HK-2 (cell line): Measurements from ENCODE around the gene MATR3.
A peak's percentile ranks its signal among the peaks of the same experiment; 100 is the strongest.
"Not testable (repeated sequence)": the region's sequence is repeated elsewhere in the genome, so short reads cannot be mapped to it uniquely, and the experiment has no call there.

Source experiments
- DNase-seq: peaks from one replicate; pipeline ENCODE4 v3.0.0-alpha.2; 2018; ENCODE audit not compliant: unreplicated experiment

MATR3 gene, protein sequence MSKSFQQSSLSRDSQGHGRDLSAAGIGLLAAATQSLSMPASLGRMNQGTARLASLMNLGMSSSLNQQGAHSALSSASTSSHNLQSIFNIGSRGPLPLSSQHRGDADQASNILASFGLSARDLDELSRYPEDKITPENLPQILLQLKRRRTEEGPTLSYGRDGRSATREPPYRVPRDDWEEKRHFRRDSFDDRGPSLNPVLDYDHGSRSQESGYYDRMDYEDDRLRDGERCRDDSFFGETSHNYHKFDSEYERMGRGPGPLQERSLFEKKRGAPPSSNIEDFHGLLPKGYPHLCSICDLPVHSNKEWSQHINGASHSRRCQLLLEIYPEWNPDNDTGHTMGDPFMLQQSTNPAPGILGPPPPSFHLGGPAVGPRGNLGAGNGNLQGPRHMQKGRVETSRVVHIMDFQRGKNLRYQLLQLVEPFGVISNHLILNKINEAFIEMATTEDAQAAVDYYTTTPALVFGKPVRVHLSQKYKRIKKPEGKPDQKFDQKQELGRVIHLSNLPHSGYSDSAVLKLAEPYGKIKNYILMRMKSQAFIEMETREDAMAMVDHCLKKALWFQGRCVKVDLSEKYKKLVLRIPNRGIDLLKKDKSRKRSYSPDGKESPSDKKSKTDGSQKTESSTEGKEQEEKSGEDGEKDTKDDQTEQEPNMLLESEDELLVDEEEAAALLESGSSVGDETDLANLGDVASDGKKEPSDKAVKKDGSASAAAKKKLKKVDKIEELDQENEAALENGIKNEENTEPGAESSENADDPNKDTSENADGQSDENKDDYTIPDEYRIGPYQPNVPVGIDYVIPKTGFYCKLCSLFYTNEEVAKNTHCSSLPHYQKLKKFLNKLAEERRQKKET

DNA sequence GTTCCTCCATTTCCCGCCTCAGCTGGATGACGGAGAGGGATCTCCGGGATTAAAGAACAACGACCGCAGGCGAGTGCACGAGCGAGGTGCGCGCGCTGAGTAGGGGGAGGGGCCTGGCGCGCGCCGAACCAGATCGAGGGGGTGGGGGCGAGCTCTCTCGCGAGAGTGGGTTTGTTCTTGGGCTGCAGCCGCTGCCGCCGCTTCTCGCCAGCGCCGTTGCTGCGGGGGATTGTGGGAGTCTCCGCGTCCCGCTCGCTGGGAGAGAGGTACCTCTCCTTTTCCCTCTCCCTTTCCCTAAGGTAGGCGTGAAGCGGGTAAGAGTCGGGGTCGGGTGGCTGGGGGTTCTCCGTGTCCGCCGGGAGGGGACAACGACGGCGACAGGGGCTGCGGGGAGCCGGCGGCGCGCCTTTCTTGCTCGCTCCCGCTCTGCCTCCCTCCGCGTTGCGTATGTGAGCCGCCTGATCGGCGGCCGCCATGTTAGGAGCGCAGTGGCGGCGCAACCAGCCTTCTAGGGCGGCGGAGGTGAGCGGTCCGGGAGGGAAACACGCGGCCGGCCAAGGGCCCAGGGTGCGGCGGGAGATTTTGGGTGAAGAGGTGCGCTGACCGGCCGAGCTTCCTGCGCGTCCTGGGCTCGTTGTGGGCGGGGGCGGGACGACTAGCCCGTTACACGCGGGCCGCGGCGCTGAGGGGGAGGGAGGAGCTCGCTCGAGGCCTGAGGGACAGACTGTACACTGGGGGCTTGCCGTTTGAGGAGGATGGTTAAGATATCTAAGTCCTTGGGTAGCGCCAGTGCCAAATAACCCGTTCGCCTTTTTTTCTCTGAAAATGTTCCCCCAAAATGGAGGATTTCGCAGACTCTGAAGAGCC lies at the start of gene MATR3:
Gene MATR3, plus strand, starts transcription at position 234 of the 867 bp plus-strand sequence. CDS start 13,676 bp downstream, outside the sequence.
- DNase-seq, result peak; percentile 90

DNA sequence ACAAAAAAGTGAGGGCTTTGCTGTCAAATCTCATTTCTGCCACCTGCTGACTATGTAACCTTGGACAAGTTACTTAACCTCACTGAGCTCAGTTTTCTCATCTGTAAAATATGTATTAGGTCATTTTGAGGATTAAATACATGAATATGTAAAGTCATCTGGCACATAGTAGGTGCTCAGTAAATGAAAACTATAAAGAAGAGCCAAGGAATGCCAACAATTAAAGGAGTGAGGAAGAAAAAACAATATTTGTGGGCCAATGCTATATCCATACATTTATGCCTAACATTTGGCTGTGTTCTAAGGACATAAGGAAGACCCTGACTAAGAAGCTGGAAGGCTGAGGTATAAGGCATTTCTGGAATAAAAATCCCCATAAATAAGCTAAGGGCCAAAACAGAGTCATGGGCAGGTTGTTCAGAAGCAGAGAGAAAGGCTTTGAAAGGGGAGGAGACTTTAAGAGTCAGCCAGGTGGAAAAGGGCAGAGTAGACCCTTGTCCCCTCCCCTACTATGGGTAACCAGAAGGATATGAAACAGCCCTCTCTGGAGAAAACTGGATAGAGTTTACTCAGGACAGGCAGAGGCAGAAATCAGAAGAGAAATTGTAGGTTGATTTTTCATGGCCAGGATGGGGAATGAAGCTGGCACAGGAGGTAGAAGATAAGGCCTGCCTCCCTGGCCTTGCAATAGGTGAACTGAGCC lies 47.8 kb upstream of the MATR3 start:
- no peak for DNase-seq

- peak; percentile 50 for DNase-seq
These were observed 47.1 kb upstream of the MATR3 start for GRCh38 chr5:139246394-139246793.

DNA sequence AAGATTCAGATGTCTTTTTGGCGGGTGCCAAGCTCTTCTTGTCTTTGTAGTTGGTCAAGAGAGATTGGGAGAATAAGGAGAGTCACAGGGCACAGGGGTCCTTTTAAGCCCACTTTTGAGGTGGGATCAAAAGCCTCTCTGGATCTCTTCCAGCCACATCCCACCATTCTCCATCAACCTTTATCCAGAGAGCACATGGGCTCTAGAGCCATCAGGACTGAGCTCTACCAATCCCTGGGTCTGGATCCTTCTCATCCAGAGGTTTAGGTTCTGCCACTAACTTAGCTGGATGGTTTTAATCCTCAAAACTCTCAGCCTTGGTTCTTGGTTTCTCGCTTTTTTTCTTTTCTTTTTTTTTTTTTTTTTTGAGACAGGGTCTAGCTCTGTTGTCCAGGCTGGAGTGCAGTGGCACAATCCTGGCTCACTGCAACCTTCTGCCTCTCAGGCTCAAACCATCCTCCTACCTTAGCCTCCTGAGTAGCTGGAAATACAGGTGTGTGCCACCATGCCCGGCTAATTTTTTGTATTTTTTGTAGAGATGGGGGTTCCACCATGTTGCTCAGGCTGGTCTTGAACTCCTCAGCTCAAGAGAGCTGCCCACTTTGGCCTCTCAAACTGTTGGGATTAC lies 44.6 kb upstream of the MATR3 start:
- DNase-seq, result no peak

DNA sequence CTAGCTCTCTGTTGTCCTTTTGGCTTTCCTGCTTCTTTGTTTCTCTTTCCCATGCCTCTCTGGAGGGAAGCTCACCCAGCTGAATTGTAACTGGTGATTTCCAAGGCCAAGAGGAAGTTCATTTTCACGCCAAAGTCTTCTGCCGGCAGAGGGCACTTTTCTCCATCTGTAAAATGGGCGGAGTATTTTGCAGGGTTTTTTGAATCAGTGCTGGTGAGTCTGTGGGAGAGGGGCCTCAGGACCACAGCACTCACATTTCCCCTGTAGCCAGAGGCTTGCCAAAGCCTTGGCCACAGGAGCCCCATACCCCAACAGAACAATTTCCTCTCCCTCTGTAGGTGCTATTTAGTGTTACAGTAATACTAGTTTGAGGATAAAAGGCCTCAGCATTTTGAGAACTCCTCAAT lies 42.3 kb upstream of the MATR3 start:
- no peak for DNase-seq

DNA sequence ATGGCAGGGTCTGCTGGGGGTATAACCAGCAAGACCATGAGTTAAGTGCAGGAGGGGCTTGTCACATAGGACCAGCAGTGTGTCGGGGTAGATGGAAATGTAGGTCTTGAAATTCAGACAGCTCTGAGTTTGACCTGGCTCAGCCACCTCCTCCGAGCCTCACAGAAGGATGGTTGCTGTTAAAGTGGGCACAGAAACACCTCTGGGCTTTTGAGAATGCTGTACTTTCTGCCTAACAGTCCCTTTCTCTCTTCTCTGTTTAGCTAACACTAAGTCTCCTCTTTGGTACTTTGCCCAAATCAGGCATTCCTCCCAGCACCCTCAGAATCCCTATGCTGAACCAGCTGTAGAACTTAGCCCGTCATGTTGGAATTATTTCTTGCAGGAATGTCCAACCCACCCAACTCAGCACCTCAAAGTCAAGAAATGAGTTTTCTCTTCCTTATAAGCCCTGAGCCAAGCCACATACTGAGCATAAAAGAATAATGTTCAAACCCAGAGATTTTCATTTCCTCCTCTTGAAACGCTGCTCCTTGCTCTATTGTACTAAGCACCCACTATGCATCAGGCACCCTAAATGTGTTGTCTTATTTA lies 41.7 kb upstream of the MATR3 start:
- DNase-seq, result no peak

GRCh38 chr5:139253115-139253514 lies 40.4 kb upstream of the MATR3 start:
- DNase-seq, result no peak

DNA sequence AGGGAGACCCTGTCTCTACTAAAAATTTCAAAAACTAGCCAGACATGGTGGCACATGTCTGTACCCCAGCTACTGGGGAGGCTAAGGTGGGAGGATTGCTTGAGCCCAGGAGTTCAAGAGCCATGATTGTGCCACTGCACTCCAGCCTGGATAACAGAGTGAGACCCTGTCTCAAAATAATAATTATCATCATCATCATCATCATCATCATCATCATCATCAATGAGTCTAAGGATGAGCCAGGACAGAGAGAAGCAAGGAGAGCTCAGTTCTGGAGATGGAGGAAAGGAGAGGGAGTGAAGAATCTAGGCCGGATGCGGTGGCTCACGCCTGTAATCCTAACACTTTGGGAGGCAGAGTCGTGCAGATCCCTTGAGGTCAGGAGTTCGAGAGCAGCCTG lies 36.7 kb upstream of the MATR3 start:
- DNase-seq, result no peak

DNA sequence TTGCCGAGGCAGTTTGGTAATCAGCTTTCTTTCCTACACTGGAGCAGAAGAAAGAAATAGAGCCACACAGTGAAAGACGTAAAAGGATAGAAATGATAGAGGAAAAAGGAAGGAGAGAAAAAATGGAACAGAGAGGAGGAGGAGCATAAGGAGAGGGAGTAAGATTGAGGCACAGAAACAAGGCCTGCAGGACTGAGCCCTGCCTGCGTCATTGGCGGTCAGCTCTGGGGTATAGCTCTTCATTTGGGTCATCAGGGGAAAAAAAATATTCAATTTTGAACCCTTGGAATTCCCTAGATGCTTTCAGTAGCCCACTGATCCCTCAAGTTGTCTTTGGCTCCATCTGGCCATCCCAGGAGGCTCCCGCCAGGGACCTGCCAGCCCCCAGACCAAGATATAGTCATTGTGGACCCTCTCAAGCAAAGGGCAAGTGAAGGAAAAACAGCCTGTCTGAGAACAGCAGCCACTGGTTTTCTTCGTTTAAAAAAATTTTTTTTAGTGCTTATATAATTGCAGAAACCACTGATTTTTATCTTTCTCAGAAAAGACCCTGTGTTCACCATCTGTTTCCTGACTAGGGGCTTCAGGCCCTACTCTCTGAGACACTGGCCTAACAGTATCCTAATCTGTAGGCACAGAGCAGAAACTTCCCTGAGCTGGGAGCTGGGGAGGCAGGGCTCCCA lies 31.3 kb upstream of the MATR3 start:
- no peak for DNase-seq

DNA sequence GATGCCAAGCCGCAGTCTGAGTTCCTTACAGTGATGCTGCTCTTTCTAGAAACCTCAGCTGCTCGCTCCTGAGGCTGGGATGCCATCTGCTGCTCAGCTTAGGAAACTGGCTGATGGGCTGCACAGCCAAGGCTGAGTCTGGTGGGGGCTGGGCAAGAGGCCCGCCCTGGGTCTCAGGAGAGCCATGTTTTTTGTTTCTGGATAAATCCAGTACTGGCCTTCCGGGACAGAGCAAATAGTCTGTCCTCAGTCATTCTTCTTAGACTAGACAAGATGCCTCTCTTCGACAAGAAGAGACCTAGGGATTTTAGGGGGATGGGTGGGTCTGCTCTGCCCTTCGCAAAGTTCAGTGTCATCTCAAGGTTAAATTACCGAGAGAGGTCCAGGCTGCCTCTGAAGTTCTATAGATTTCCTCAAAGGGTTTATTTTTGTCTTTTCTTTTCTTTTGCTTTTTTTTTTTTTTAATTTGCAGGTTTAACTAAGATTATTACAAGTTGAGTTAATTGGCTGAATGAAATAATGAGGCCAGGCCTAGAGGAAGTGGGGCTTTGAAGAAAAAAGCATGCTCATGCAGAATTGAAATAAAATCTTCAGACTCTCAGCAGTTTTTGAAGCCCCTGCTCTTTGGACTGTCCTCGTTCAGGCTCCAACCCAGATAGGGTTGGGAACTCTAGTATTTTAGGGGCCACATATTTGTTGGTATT lies 30.6 kb upstream of the MATR3 start:
- peak; percentile 76 for DNase-seq

- no peak for DNase-seq
These were observed 30.0 kb upstream of the MATR3 start for GRCh38 chr5:139263536-139263935.

- no peak for DNase-seq
These were observed 29.6 kb upstream of the MATR3 start for GRCh38 chr5:139263946-139264345.

DNA sequence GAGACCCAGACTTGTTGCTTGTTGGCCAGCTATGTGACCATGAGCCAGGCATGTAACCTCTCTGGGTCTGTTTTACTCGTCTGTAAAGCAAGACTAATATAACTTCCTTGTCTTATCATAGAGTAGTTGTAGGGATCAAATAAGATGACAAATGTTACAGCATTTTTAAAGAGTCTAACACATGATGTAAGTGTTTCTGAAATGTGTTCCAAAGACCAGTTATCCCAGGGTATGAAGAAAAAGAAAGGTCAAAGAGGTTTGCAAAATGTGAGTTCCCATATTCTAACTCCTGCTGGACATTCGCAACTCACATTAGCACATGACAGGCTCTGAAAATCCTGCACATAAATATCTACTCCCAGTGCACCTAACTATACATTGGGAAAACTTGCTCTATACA lies 28.5 kb upstream of the MATR3 start:
- no peak for DNase-seq

- no peak for DNase-seq
These were observed 27.3 kb upstream of the MATR3 start for GRCh38 chr5:139266236-139266635.

DNA sequence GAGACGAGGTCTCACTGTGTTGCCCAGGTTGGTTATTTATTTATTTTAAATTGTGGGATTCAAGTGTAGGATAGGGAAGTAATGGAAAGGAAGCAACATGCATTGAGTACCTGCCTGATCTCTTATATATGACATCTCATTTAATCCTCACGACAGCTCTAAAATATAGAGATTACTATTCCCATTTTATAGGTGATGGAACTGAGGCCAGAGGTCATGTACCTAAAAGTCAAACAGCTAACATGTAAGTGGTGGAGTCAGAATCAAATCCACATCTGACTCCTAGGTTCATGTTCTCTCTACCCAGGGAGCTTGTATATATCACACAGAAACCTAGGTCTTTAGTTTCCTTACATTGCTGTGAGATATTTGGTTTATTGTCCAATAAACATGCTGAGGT lies 26.1 kb upstream of the MATR3 start:
- DNase-seq, result no peak

DNA sequence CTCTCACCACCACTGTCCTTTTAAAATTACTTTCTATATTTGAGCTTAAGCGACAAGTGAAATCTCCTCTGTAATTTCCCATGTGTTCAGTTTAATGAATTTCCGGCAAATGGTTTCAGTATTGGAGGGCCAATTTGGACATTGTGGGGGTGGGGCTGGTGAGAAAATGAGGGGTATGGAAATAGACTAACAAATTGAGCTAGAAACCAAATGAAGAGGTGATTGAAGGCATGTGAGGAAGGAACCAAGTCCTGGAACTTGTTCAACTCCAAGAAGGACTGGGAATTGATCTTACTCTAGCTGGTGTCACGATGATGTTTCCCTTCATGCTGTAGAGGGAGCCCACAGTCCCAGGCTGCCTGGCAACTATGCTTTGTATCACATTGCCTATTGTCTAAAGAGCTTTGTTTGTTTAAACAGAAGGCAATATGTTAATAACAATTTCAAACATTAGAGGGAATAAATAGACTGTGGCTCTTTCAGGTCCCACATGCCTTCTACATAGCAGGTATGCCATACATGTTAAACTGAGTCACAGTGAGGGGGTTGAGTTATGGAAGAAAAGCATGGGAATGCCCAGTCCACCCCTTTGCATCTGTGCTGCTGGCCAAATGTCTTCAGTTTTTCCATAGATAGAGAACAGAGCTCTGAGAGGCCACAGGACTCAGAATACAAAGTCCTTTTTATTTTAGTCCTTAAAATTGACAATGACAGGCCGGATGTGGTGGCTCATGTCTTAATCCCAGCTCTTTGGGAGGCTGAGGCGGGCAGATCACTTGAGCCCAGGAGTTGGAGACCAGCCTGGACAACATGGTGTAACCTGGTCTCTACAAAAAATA lies 25.0 kb upstream of the MATR3 start:
- no peak for DNase-seq

- not testable (repeated sequence) for DNase-seq
These were observed 22.8 kb upstream of the MATR3 start for GRCh38 chr5:139270718-139271117.
